Esophagus squamous epithelium (tissue), 5 donors: ENCODE results near the gene C1orf56. TPM values are rescaled to one million over a fixed set of nuclear protein-coding genes. Genes with fewer than 3 reads are reported as not detected.
A peak's percentile ranks its signal among the peaks of the same experiment; 100 is the strongest.

Experiments
- DNase-seq: peaks from one replicate; lab custom pipeline; 2025; lab: John Stamatoyannopoulos, UW
- H3K27ac ChIP-seq, 4 donors: fragments of 200-600 bp; sonication (generic); one replicate each; pipeline ENCODE4 v1.5.1; 2016 to 2019; ENCODE audit warnings: mild to moderate bottlenecking in 1 of 4
- H3K27me3 ChIP-seq, 4 donors: fragments of 200-600 bp; sonication (generic); 1 replicate in 3 of 4; 2 replicates in 1 of 4; pipeline versions ENCODE4 v1.5.1 to v1.6.0; 2017 to 2021; ENCODE audit warnings: antibody characterized with exemption in 1 of 4
- H3K36me3 ChIP-seq, 3 donors: fragments of 200-600 bp; sonication (generic); one replicate each; pipeline ENCODE4 v1.5.1; 2016 to 2019
- H3K4me1 ChIP-seq, 3 donors: fragments of 200-600 bp; sonication (generic); one replicate each; pipeline ENCODE4 v1.5.1; 2017 to 2019
- H3K4me3 ChIP-seq, 4 donors: fragments of 200-600 bp; sonication (generic); 1 replicate in 3 of 4; 2 replicates in 1 of 4; pipeline ENCODE4 v1.5.1; 2016 to 2019; ENCODE audit warnings: mild to moderate bottlenecking in 2 of 4, moderate library complexity in 1 of 4
- H3K9me3 ChIP-seq, 3 donors: fragments of 200-600 bp; sonication (generic); one replicate each; pipeline ENCODE4 v1.5.1; 2016 to 2019
- CTCF ChIP-seq, 6 experiments: fragments of 450-650 bp in 4 of 6; fragments of 200-600 bp in 2 of 6; sonication (generic) in 2 of 6; IDR thresholded peaks; one replicate each; pipeline ENCODE4 v1.5.1; 2016 to 2019; ENCODE audit warnings: antibody characterized with exemption in 6 of 6, mild to moderate bottlenecking in 4 of 6, moderate library complexity in 4 of 6
- POLR2A ChIP-seq, 4 donors: fragments of 450-650 bp; IDR thresholded peaks; one replicate each; pipeline ENCODE4 v1.6.1; 2017; ENCODE audit warnings: antibody characterized with exemption in 4 of 4, mild to moderate bottlenecking in 4 of 4, moderate library complexity in 3 of 4
- WGBS, 2 donors: methylation state at CpG; one replicate each; pipeline ENCODE4 v1.1.5; 2018; 5-methylcytosine and 5-hydroxymethylcytosine counted together
- intact Hi-C: fragments of 100-400 bp; cut with DNase I; formaldehyde crosslinking; loops from one replicate; pipeline ENCODE4 v1.15.0; 2022
- total RNA-seq, 4 donors: library from RNA; depleted of rRNA; stranded (reverse); fragments of >200 nt; gene quantifications; one replicate each; pipeline ENCODE4 v1.1.0, GENCODE V29; 2016
- donor health status: DM: yes; HTN: yes; CAD: no.

C1orf56 gene
- total RNA-seq, 4 donors from 2014 or later, result 0.23 to 3.2 (median 2.3) TPM

GRCh38 chr1:151058692-151059091 lies 11.1 kb downstream of the C1orf56 start:
- Histone ChIP-seq H3K4me1 (peaks cover 36 to 65% (median 43%) of the 10 kb centered on the region in 3 donors), H3K36me3 (peaks cover 21 to 40% (median 21%) of the 10 kb centered on the region in 3 donors), H3K4me3 (peak overlapping the region; percentile 83 to 99 (median 96)), H3K27ac (peak overlapping the region; percentile 98 to 99 (median 98)), H3K9me3 (no peaks in the 10 kb centered on the region), H3K27me3 (no peaks in the 10 kb centered on the region)
- WGBS, 2 donors, result 0 to 2% methylated on average over 10 of the region's 10 CpGs
- intact Hi-C loops, result no loop called here
- no peak for DNase-seq
- TF ChIP-seq POLR2A (IDR thresholded peaks at IDR 0.05), result no peak
- TF ChIP-seq CTCF (IDR thresholded peaks at IDR 0.05), result no peak

- Histone ChIP-seq H3K27ac (peak within 1 kb of the TSS; percentile 98 to 99 (median 98)), H3K4me1 (peaks cover 33 to 58% (median 41%) of the 10 kb centered on the region in 3 donors), H3K27me3 (no peaks in the 10 kb centered on the region), H3K36me3 (peaks cover 14 to 33% (median 14%) of the 10 kb centered on the region in 3 donors), H3K9me3 (no peaks in the 10 kb centered on the region), H3K4me3 (peak within 1 kb of the TSS; percentile 83 to 99 (median 96))
- peak; percentile 61 to 97 (median 92) for TF ChIP-seq CTCF (IDR thresholded peaks at IDR 0.05)
- peak in 3 of 4 donors; percentile 61 to 98 (median 78) for TF ChIP-seq POLR2A (IDR thresholded peaks at IDR 0.05)
- DNase-seq, result no peak
- intact Hi-C loops, result no loop called here
- 0% methylated on average over 17 to 20 of the region's 58 CpGs for WGBS, 2 donors
Observed at GRCh38 chr1:151059109-151060006, 11.8 kb downstream of the C1orf56 start, which contains the start of gene CDC42SE1. TSS of gene CDC42SE1 (minus strand) at chr1:151059622. CDS start at chr1:151055730, 3,892 bp downstream.

- Histone ChIP-seq H3K9me3 (no peaks in the 10 kb centered on the region), H3K27ac (peak within 1 kb of the TSS; percentile 98 to 99 (median 98)), H3K36me3 (peaks cover 6 to 26% (median 6%) of the 10 kb centered on the region in 3 donors), H3K27me3 (no peaks in the 10 kb centered on the region), H3K4me3 (peak within 1 kb of the TSS; percentile 83 to 99 (median 96)), H3K4me1 (peaks cover 29 to 51% (median 37%) of the 10 kb centered on the region in 3 donors)
- TF ChIP-seq POLR2A (IDR thresholded peaks at IDR 0.05), result no peak
- no peak for TF ChIP-seq CTCF (IDR thresholded peaks at IDR 0.05)
- WGBS, 2 donors, result 0 to 1% methylated on average over 12 to 13 of the region's 15 CpGs
- intact Hi-C loops, result no loop called here
- no peak for DNase-seq
Observed at GRCh38 chr1:151060007-151060656, 12.6 kb downstream of the C1orf56 start, which contains the start of gene MLLT11. TSS of gene MLLT11 (plus strand) at chr1:151060397. CDS start at chr1:151067225, 6,828 bp downstream.

- DNase-seq, result no peak
- Histone ChIP-seq H3K9me3 (no peaks in the 10 kb centered on the region), H3K4me3 (peak overlapping the region; percentile 83 to 99 (median 96)), H3K36me3 (peaks cover 0 to 19% (median 0%) of the 10 kb centered on the region in 3 donors), H3K4me1 (peaks cover 21 to 44% (median 31%) of the 10 kb centered on the region in 3 donors), H3K27ac (peak overlapping the region in 2 of 4 donors; percentile 99), H3K27me3 (no peaks in the 10 kb centered on the region)
- WGBS, 2 donors, result 56% methylated on average over 3 to 4 of the region's 4 CpGs
- TF ChIP-seq CTCF (IDR thresholded peaks at IDR 0.05), result no peak
- no peak for TF ChIP-seq POLR2A (IDR thresholded peaks at IDR 0.05)
- intact Hi-C loops, result no loop called here
Observed at GRCh38 chr1:151060657-151061421, 13.3 kb downstream of the C1orf56 start.
